Esophagus squamous epithelium (tissue), 5 donors: ENCODE results near the gene CCNL1. TPM values are rescaled to one million over a fixed set of nuclear protein-coding genes. Genes with fewer than 3 reads are reported as not detected.
"Not testable (repeated sequence)": the region's sequence is repeated elsewhere in the genome, so short reads cannot be mapped to it uniquely, and the experiment has no call there.

Source experiments
- DNase-seq: peaks from one replicate; lab custom pipeline; 2025; lab: John Stamatoyannopoulos, UW
- H3K27ac ChIP-seq, 4 donors: fragments of 200-600 bp; sonication (generic); one replicate each; pipeline ENCODE4 v1.5.1; 2016 to 2019; ENCODE audit warnings: mild to moderate bottlenecking in 1 of 4
- H3K27me3 ChIP-seq, 4 donors: fragments of 200-600 bp; sonication (generic); 1 replicate in 3 of 4; 2 replicates in 1 of 4; pipeline versions ENCODE4 v1.5.1 to v1.6.0; 2017 to 2021; ENCODE audit warnings: antibody characterized with exemption in 1 of 4
- H3K36me3 ChIP-seq, 3 donors: fragments of 200-600 bp; sonication (generic); one replicate each; pipeline ENCODE4 v1.5.1; 2016 to 2019
- H3K4me1 ChIP-seq, 3 donors: fragments of 200-600 bp; sonication (generic); one replicate each; pipeline ENCODE4 v1.5.1; 2017 to 2019
- H3K4me3 ChIP-seq, 4 donors: fragments of 200-600 bp; sonication (generic); 1 replicate in 3 of 4; 2 replicates in 1 of 4; pipeline ENCODE4 v1.5.1; 2016 to 2019; ENCODE audit warnings: mild to moderate bottlenecking in 2 of 4, moderate library complexity in 1 of 4
- H3K9me3 ChIP-seq, 3 donors: fragments of 200-600 bp; sonication (generic); one replicate each; pipeline ENCODE4 v1.5.1; 2016 to 2019
- CTCF ChIP-seq, 6 experiments: fragments of 450-650 bp in 4 of 6; fragments of 200-600 bp in 2 of 6; sonication (generic) in 2 of 6; IDR thresholded peaks; one replicate each; pipeline ENCODE4 v1.5.1; 2016 to 2019; ENCODE audit warnings: antibody characterized with exemption in 6 of 6, mild to moderate bottlenecking in 4 of 6, moderate library complexity in 4 of 6
- POLR2A ChIP-seq, 4 donors: fragments of 450-650 bp; IDR thresholded peaks; one replicate each; pipeline ENCODE4 v1.6.1; 2017; ENCODE audit warnings: antibody characterized with exemption in 4 of 4, mild to moderate bottlenecking in 4 of 4, moderate library complexity in 3 of 4
- WGBS, 2 donors: methylation state at CpG; one replicate each; pipeline ENCODE4 v1.1.5; 2018; 5-methylcytosine and 5-hydroxymethylcytosine counted together
- intact Hi-C: fragments of 100-400 bp; cut with DNase I; formaldehyde crosslinking; loops from one replicate; pipeline ENCODE4 v1.15.0; 2022
- total RNA-seq, 4 donors: library from RNA; depleted of rRNA; stranded (reverse); fragments of >200 nt; gene quantifications; one replicate each; pipeline ENCODE4 v1.1.0, GENCODE V29; 2016
- donor health status: DM: yes; HTN: yes; CAD: no.

Gene CCNL1
- total RNA-seq, 4 donors from 2014 or later, result 51.0 to 185 (median 121) TPM

GRCh38 chr3:157175691-157176507 is 16.0 kb upstream of the CCNL1 start:
- TF ChIP-seq CTCF (IDR thresholded peaks at IDR 0.05) (no peak), POLR2A (IDR thresholded peaks at IDR 0.05) (no peak)
- H3K36me3 ChIP-seq, result no peaks in the 10 kb centered on the region
- H3K27me3 ChIP-seq, result no peaks in the 10 kb centered on the region
- intact Hi-C loops, result no loop called here
- WGBS, 2 donors, result 5 to 7% methylated on average over 12 of the region's 12 CpGs
- H3K27ac ChIP-seq, result peak overlapping the region; percentile 88 to 99 (median 98)
- peaks cover 5 to 24% (median 6%) of the 10 kb centered on the region in 3 donors for H3K4me1 ChIP-seq
- H3K9me3 ChIP-seq, result no peaks in the 10 kb centered on the region
- H3K4me3 ChIP-seq, result peak overlapping the region; percentile 47 to 75 (median 64)
- no peak for DNase-seq

- intact Hi-C loops, result no loop called here
- TF ChIP-seq CTCF (IDR thresholded peaks at IDR 0.05) (peak in 1 of 6 experiments; percentile 47), POLR2A (IDR thresholded peaks at IDR 0.05) (peak in 3 of 4 donors; percentile 70 to 96 (median 95))
- Histone ChIP-seq H3K36me3 (no peaks in the 10 kb centered on the region), H3K4me3 (peak overlapping the region; percentile 47 to 75 (median 64)), H3K4me1 (peaks cover 5 to 24% (median 6%) of the 10 kb centered on the region in 3 donors), H3K27me3 (no peaks in the 10 kb centered on the region), H3K9me3 (no peaks in the 10 kb centered on the region), H3K27ac (peak overlapping the region; percentile 88 to 99 (median 98))
- 0% methylated on average over 17 to 18 of the region's 61 CpGs for WGBS, 2 donors
- DNase-seq, result peak; percentile 94
Measured at GRCh38 chr3:157174649-157175498, 14.9 kb upstream of the CCNL1 start.

GRCh38 chr3:157174290-157174648 is 14.3 kb upstream of the CCNL1 start:
- Histone ChIP-seq H3K27ac (peak overlapping the region; percentile 88 to 99 (median 98)), H3K9me3 (no peaks in the 10 kb centered on the region), H3K4me3 (peak overlapping the region; percentile 32 to 75 (median 64)), H3K4me1 (peaks cover 5 to 24% (median 6%) of the 10 kb centered on the region in 3 donors), H3K27me3 (no peaks in the 10 kb centered on the region), H3K36me3 (no peaks in the 10 kb centered on the region)
- TF ChIP-seq POLR2A (IDR thresholded peaks at IDR 0.05) (no peak), CTCF (IDR thresholded peaks at IDR 0.05) (no peak)
- WGBS, 2 donors, result 3 to 11% methylated on average over 11 to 15 of the region's 15 CpGs
- DNase-seq, result no peak
- intact Hi-C loops, result no loop called here

GRCh38 chr3:157173343-157173742 is 13.4 kb upstream of the CCNL1 start:
- H3K4me3 ChIP-seq, DNase-seq, intact Hi-C loops, H3K9me3 ChIP-seq, H3K27me3 ChIP-seq, H3K36me3 ChIP-seq, H3K27ac ChIP-seq: not testable (repeated sequence)
- WGBS, 2 donors, result 95 to 96% methylated on average over 13 to 14 of the region's 14 CpGs
- peaks cover 5 to 24% (median 6%) of the 10 kb centered on the region in 3 donors for H3K4me1 ChIP-seq

- intact Hi-C loops, result no loop called here
- 69 to 81% methylated on average over 4 of the region's 4 CpGs for WGBS, 2 donors
Measured at GRCh38 chr3:157172746-157173145, 12.8 kb upstream of the CCNL1 start.

More at GRCh38 chr3:157172746-157173145, 12.8 kb upstream of the CCNL1 start:
- Histone ChIP-seq H3K36me3 (no peaks in the 10 kb centered on the region), H3K4me3 (no peak overlapping the region), H3K27ac (no peak overlapping the region), H3K27me3 (no peaks in the 10 kb centered on the region), H3K9me3 (no peaks in the 10 kb centered on the region), H3K4me1 (peaks cover 5 to 24% (median 6%) of the 10 kb centered on the region in 3 donors)
- TF ChIP-seq POLR2A (IDR thresholded peaks at IDR 0.05), result no peak
- no peak for TF ChIP-seq CTCF (IDR thresholded peaks at IDR 0.05)
- no peak for DNase-seq
